DND-41 (cell line): Measurements from ENCODE around the gene MRE11.

Experiments used
- EZH2 ChIP-seq: IDR thresholded peaks from 3 replicates; pipeline ENCODE4 v1.6.1; 2012; ENCODE audit warnings: borderline replicate concordance, low read depth, mild to moderate bottlenecking, moderate library complexity, low read length, inconsistent platforms; ENCODE audit not compliant: severe bottlenecking
- TF ChIP-seq, protein P1 (sequence below): IDR thresholded peaks from 2 replicates; pipeline ENCODE4 v1.5.1; 2012; ENCODE audit warnings: borderline replicate concordance, low read length, moderate library complexity, mild to moderate bottlenecking; ENCODE audit not compliant: poor library complexity, severe bottlenecking; ENCODE audit errors: extremely low read depth

DNA sequence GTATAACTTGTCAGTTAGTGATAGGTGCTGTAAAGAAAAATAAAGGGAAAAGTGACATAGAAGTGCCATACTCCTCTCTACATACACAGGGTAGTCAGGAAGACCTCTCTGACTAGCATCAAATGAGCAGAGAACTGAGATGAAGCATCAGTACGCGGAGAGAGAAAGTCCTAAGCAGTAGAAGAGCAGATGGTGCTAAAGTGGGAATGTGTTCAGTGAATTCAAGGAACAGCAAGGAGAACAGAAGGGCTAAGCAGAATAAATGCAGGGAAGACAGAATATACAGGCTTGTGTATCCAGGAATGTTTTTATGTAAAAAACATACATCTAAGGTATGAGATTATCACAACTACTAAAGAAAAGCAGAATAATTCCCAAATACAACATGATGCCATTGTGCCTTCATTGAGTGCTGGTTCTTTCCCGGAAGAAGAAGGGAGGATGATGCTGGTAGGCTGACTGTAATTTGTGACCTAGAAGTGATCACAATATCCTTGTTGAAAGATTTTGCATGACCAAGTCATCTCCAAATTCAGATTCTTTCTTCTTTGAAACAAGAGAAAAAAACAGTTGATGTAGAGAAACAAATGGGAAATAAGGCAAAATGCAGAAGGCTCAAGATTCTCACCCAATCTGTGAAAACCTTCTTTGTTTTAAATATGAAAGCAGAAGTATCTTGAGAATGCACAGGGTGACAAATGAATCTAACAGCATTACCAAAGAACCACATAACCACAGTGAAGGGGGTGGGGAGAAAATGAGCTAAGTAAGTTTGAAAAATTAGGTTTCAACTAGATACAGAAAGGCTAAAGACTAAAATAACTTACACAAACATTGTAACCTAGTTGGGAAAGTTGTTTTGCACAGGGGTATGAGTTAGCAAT is 20.5 kb downstream of the MRE11 start:
- TF ChIP-seq, protein P1, sequence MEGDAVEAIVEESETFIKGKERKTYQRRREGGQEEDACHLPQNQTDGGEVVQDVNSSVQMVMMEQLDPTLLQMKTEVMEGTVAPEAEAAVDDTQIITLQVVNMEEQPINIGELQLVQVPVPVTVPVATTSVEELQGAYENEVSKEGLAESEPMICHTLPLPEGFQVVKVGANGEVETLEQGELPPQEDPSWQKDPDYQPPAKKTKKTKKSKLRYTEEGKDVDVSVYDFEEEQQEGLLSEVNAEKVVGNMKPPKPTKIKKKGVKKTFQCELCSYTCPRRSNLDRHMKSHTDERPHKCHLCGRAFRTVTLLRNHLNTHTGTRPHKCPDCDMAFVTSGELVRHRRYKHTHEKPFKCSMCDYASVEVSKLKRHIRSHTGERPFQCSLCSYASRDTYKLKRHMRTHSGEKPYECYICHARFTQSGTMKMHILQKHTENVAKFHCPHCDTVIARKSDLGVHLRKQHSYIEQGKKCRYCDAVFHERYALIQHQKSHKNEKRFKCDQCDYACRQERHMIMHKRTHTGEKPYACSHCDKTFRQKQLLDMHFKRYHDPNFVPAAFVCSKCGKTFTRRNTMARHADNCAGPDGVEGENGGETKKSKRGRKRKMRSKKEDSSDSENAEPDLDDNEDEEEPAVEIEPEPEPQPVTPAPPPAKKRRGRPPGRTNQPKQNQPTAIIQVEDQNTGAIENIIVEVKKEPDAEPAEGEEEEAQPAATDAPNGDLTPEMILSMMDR = no peak
- no peak for TF ChIP-seq EZH2
